Activated B cell treated with CpG ODN at 0.5 μM for 24 hours (primary cell): ENCODE results near the gene SLITRK2. TPM values are rescaled to one million over a fixed set of nuclear protein-coding genes. Genes with fewer than 3 reads are reported as not detected.

Experiments used
- ATAC-seq: fragments of 200-7000 bp; cut with Tn5 transposase; one replicate; pipeline ENCODE4 v1.10.0; 2021; ENCODE audit warnings: low read depth, mild to moderate bottlenecking, moderate library complexity
- CTCF ChIA-PET: fragments of 350-600 bp; sonication (Branson Sonifier 250); formaldehyde crosslinking; loops from one replicate; lab custom pipeline; 2021; ENCODE audit warnings: antibody characterized with exemption; lab: Charles Lee
- POLR2A ChIA-PET: fragments of 350-600 bp; sonication (Branson Sonifier 250); formaldehyde crosslinking; loops from one replicate; lab custom pipeline; 2021; ENCODE audit warnings: antibody characterized with exemption; lab: Charles Lee
- DNase-seq: peaks from one replicate; pipeline ENCODE4 v3.0.0; 2022
- H3K27ac Mint-ChIP-seq: one replicate; pipeline ENCODE4 v1.8.0; 2020; ENCODE audit warnings: mixed read lengths
- H3K27me3 Mint-ChIP-seq: one replicate; pipeline ENCODE4 v1.8.0; 2021; ENCODE audit warnings: mixed read lengths
- H3K36me3 Mint-ChIP-seq: one replicate; pipeline ENCODE4 v1.8.0; 2021; ENCODE audit warnings: low read depth, mixed read lengths
- H3K4me1 Mint-ChIP-seq: one replicate; pipeline ENCODE4 v1.8.0; 2021; ENCODE audit warnings: mixed read lengths
- H3K4me3 Mint-ChIP-seq: one replicate; pipeline ENCODE4 v1.8.0; 2020; ENCODE audit warnings: mild to moderate bottlenecking, mixed read lengths
- H3K9me3 Mint-ChIP-seq: one replicate; pipeline ENCODE4 v1.8.0; 2020; ENCODE audit warnings: mixed read lengths
- intact Hi-C: fragments of 100-400 bp; cut with micrococcal nuclease; formaldehyde crosslinking; loops from one replicate; pipeline ENCODE4 v1.15.1; 2024
- total RNA-seq: library from RNA; stranded (reverse); gene quantifications from 2 replicates; pipeline ENCODE4 v1.2.3, GENCODE V29; 2022
- TF ChIP-seq, protein P1 (sequence below): fragments of 200-600 bp; IDR thresholded peaks from one replicate; pipeline ENCODE4 v1.8.0; 2022; ENCODE audit warnings: antibody characterized with exemption, mild to moderate bottlenecking

SLITRK2 gene
- total RNA-seq, 1 donor from 2014 or later: not detected

DNA sequence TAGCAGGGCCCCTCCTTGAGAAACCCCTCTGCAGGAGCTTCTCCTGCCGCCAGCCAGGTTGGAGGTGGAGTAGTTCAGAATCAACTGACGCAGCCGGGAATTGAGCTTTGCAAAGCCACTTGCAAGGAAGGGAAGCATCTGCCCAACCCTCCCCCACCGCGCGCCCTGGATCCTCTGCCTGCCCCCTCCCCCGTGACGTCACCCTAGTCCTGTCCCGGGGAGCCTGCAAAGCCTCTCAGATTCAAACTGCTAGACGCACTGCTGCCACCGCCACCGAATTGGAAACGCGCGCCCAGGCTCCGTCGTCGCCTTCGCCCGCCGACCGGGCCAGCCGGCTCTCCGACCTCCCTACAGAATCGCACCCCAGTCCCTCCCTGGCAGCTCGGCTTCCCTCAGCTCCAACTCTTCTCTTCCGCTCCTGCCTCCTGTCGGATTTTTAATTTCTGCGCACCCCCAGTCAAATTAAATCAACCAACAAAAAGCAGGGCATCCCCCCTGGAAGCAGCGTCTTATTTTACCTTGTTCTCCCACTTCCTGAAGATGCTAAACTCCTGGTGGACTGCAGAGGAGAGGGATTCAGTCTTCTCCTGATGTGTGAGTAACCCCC lies 3.8 kb downstream of the SLITRK2 start:
- Mint-ChIP-seq H3K36me3 (no peaks in the 10 kb centered on the region), H3K27me3 (peaks cover 20% of the 10 kb centered on the region), H3K9me3 (no peaks in the 10 kb centered on the region), H3K4me3 (no peak overlapping the region), H3K27ac (no peak overlapping the region), H3K4me1 (no peaks in the 10 kb centered on the region)
- intact Hi-C loops: no loop called here
- ChIA-PET CTCF (no interaction called here), POLR2A (no interaction called here)
- no peak for DNase-seq
- ATAC-seq: no peak
- TF ChIP-seq, protein P1, sequence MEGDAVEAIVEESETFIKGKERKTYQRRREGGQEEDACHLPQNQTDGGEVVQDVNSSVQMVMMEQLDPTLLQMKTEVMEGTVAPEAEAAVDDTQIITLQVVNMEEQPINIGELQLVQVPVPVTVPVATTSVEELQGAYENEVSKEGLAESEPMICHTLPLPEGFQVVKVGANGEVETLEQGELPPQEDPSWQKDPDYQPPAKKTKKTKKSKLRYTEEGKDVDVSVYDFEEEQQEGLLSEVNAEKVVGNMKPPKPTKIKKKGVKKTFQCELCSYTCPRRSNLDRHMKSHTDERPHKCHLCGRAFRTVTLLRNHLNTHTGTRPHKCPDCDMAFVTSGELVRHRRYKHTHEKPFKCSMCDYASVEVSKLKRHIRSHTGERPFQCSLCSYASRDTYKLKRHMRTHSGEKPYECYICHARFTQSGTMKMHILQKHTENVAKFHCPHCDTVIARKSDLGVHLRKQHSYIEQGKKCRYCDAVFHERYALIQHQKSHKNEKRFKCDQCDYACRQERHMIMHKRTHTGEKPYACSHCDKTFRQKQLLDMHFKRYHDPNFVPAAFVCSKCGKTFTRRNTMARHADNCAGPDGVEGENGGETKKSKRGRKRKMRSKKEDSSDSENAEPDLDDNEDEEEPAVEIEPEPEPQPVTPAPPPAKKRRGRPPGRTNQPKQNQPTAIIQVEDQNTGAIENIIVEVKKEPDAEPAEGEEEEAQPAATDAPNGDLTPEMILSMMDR: no peak

DNA sequence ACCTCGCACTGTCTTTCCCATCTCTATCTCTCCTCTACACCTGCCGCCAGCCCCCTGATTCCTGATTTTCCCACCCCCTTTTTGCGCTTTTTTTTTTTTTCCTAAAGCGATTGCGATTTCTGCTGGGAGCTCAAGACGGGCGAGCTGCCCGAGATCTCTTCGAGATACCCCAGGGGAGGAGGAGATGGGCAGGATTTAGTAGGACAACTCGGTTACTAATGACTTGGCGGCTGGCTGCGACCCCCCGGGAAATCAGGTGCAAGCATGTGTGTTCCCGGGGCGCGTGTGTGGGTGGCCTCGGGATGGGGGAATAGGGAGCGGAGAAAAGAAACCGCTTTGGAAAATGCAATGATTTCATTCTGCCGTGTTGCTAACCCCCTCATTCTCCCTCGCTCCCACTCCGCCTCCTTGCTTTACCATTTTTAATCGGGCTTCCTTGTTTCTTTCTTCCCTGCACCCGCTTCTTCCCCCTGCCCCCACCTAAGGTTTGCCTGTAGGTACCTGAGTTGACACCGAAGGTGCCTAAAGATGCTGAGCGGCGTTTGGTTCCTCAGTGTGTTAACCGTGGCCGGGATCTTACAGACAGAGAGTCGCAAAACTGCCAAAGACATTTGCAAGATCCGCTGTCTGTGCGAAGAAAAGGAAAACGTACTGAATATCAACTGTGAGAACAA lies 4.4 kb downstream of the SLITRK2 start:
- TF ChIP-seq, protein P1: no peak
- ChIA-PET CTCF (no interaction called here), POLR2A (no interaction called here)
- H3K4me3 Mint-ChIP-seq: no peak overlapping the region
- no peaks in the 10 kb centered on the region for H3K9me3 Mint-ChIP-seq
- ATAC-seq (no peak), DNase-seq (no peak)
- intact Hi-C loops: no loop called here
- no peaks in the 10 kb centered on the region for H3K36me3 Mint-ChIP-seq
- no peaks in the 10 kb centered on the region for H3K4me1 Mint-ChIP-seq
- H3K27me3 Mint-ChIP-seq: peaks cover 16% of the 10 kb centered on the region
- no peak overlapping the region for H3K27ac Mint-ChIP-seq

DNA sequence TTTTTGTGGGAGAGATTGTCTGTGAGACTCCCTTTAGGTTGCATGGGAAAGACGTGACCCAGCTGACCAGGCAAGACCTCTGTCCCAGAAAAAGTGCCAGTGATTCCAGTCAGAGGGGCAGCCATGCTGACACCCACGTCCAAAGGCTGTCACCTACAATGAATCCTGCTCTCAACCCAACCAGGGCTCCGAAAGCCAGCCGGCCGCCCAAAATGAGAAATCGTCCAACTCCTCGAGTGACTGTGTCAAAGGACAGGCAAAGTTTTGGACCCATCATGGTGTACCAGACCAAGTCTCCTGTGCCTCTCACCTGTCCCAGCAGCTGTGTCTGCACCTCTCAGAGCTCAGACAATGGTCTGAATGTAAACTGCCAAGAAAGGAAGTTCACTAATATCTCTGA lies 5.5 kb downstream of the SLITRK2 start:
- ChIA-PET CTCF (no interaction called here), POLR2A (no interaction called here)
- Mint-ChIP-seq H3K36me3 (no peaks in the 10 kb centered on the region), H3K9me3 (no peaks in the 10 kb centered on the region), H3K27ac (no peak overlapping the region), H3K4me3 (no peak overlapping the region), H3K27me3 (peaks cover 16% of the 10 kb centered on the region), H3K4me1 (no peaks in the 10 kb centered on the region)
- DNase-seq: no peak
- intact Hi-C loops: no loop called here
- ATAC-seq: no peak
- TF ChIP-seq, protein P1: no peak

DNA sequence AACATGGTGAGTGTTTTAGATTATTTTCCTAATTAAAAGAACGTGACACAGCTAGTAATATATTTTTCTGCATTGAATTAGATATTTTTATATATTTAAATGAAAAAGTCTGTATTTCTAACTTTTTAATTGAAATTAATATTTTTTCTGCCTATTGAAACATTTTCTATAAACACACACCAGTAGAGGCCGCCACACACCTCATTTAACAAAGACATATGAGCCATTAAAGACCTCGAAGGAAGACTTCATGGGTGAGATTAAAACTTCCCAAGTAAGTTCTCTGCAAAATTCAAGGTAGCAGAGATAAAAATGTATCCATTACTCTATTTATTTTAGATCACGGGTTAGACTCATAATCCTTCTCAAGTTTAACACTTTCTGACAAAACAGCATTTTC lies 8.3 kb downstream of the SLITRK2 start:
- no peaks in the 10 kb centered on the region for H3K36me3 Mint-ChIP-seq
- intact Hi-C loops: no loop called here
- no peaks in the 10 kb centered on the region for H3K4me1 Mint-ChIP-seq
- H3K4me3 Mint-ChIP-seq: no peak overlapping the region
- ChIA-PET POLR2A (no interaction called here), CTCF (no interaction called here)
- no peak for DNase-seq
- ATAC-seq: no peak
- no peak overlapping the region for H3K27ac Mint-ChIP-seq
- no peaks in the 10 kb centered on the region for H3K9me3 Mint-ChIP-seq
- TF ChIP-seq, protein P1: no peak
- H3K27me3 Mint-ChIP-seq: peaks cover 5% of the 10 kb centered on the region

DNA sequence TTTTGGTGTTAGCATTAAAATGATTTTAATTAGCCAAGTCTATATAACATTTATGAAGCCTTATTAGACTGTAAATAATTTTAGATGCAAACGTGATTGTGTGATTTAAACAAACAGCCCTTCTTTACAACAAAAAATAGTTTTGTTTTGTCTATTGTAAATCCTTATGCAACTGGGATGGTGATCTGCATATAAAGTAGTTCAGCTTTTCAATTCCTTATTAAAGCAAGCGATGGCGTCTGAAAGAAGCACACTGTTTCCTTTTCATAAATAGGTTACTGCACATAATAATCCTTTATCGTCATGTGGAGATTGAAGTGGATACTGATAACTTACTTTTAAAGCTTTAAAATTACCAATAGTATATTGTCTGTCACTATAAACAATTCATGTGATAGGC lies 8.8 kb downstream of the SLITRK2 start:
- H3K36me3 Mint-ChIP-seq: no peaks in the 10 kb centered on the region
- H3K9me3 Mint-ChIP-seq: no peaks in the 10 kb centered on the region
- H3K27me3 Mint-ChIP-seq: peaks cover 3% of the 10 kb centered on the region
- TF ChIP-seq, protein P1: no peak
- no peak overlapping the region for H3K4me3 Mint-ChIP-seq
- intact Hi-C loops: no loop called here
- no peak overlapping the region for H3K27ac Mint-ChIP-seq
- DNase-seq (no peak), ATAC-seq (no peak)
- CTCF ChIA-PET: no interaction called here
- POLR2A ChIA-PET: no interaction called here
- no peaks in the 10 kb centered on the region for H3K4me1 Mint-ChIP-seq
